ENCODE data around the gene SPTB. TPM values are rescaled to one million over a fixed set of nuclear protein-coding genes. Genes with fewer than 3 reads are reported as not detected.

SPTB gene
- total RNA-seq, 4 donors from 2014 or later: 1.1 to 3.5 (median 1.4) TPM

DNA sequence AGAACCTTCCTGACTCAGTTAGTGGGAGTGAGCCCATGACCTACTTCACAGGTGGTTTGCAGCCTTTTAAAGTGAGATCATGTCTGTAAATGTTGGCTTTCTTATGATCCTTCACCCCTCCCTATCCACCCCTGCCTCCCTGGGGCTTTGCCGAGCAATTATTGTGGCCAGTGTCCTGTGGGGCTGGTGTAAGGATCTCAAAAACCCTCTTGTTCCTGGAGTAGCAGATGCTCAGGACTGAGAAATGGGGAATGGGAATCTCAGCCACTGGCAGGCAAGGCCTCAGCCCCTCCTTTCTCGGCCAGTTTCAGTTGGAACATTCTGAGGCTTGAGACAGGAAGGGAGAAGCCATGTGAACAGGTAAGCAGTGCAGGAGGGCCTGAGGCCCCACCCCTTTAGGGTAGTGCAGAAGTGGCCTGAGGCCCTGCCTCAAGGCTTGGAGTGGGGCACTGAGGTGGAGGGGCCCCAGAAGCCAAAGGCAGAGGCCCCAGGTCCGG, 121.6 kb downstream of the SPTB start:
- ATAC-seq (ENCODE audit: low FRiP score) (peak; percentile 21), DNase-seq (ENCODE audit: low spot score) (no peak)
- no peak for TF ChIP-seq CTCF (IDR thresholded peaks at IDR 0.05)

DNA sequence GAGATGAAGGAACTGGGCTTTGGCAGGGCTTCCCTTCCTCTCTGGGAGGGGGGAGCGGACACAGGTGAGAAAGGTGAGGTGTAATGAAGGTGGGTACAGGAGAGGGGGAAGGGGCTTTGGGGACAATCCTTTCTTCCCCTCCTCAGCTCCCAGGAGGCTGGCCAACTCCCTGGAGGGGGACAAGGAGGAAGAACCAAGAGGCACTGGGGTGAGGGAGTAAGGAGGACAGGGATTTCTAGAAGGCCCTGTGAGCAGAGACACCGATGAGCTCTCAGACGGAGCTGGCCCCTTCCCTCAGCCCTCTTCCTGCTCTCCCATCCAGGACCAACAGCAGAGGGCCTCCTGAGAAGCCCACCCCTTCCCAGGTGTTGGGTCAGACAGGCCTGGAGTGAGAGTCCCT, 122.1 kb downstream of the SPTB start:
- TF ChIP-seq CTCF (IDR thresholded peaks at IDR 0.05): no peak
- no peak for DNase-seq (ENCODE audit: low spot score)
- no peak for ATAC-seq (ENCODE audit: low FRiP score)

DNA sequence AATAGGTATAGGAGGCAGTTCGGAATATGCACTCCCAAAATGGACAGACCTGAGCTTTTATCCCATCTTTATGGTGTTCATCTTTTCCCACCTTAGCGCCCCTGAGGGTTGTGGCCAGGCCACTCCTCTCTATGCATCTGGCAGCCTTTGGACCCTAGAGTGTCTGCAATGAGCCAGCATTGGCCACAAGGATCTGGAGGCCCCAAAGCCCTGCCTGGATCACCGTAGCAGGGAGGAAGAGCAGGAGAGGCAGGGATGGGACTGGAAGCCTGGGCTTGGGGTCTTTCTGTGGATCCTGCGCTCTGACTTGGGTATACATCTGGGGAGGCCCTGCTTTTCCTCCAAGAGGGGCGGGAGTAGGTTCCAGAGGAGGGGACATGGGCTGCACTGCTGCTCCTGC, 123.0 kb downstream of the SPTB start:
- DNase-seq (ENCODE audit: low spot score) (no peak), ATAC-seq (ENCODE audit: low FRiP score) (no peak)
- no peak for TF ChIP-seq CTCF (IDR thresholded peaks at IDR 0.05)

- ATAC-seq (ENCODE audit: low FRiP score) (no peak), DNase-seq (ENCODE audit: low spot score) (no peak)
- no peak for TF ChIP-seq CTCF (IDR thresholded peaks at IDR 0.05)
Observed at GRCh38 chr14:64755781-64756221, 123.9 kb downstream of the SPTB start.

- TF ChIP-seq CTCF (IDR thresholded peaks at IDR 0.05): no peak
- ATAC-seq (ENCODE audit: low FRiP score) (no peak), DNase-seq (ENCODE audit: low spot score) (no peak)
Observed at GRCh38 chr14:64754685-64755084, 125.0 kb downstream of the SPTB start.

DNA sequence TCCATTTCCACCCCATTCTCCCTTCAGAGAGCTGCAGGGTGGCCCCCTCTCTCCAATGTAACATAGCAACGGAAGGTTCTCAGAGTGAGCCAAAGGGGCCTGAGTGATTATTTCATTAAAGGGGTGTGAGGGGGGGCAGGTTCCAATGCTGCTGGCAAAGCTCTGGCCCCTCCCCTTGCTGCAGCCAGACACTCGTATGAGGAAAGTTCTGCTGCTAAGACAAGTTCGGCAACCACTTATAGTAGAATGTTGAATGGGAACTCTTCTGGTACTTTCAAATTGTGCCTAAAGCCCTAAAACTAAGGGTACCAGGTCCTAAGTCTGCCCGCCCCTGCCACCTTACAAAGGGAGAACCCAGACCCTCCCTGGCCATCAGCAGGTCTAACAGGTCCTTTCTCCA, 125.7 kb downstream of the SPTB start:
- ATAC-seq (ENCODE audit: low FRiP score): no peak
- no peak for DNase-seq (ENCODE audit: low spot score)
- no peak for TF ChIP-seq CTCF (IDR thresholded peaks at IDR 0.05)

- no peak for DNase-seq (ENCODE audit: low spot score)
- ATAC-seq (ENCODE audit: low FRiP score): no peak
- TF ChIP-seq CTCF (IDR thresholded peaks at IDR 0.05): no peak
Observed at GRCh38 chr14:64753374-64753773, 126.3 kb downstream of the SPTB start.

Measured in omental fat pad (tissue), 4 donors.